ENCODE data around the gene EPC2.

EPC2 gene

GRCh38 chr2:148832637-148833036 is 188.1 kb downstream of the EPC2 start:
- TF ChIP-seq REST (IDR thresholded peaks at IDR 0.05; ENCODE audit: insufficient read depth in 1 of 2, low read depth in 2 of 2, low read length in 2 of 2) (no peak), POLR2AphosphoS5 (IDR thresholded peaks at IDR 0.05; ENCODE audit: low read depth, low read length) (no peak), FOXP2 (optimal IDR thresholded peaks at IDR 0.05; ENCODE audit: borderline replicate concordance, extremely low read depth, extremely low read length, insufficient read depth) (no peak), TAF1 (IDR thresholded peaks at IDR 0.05; ENCODE audit: borderline replicate concordance, insufficient read depth, low read length) (no peak), SIN3A (IDR thresholded peaks at IDR 0.05; ENCODE audit: borderline replicate concordance, insufficient read depth, low read length) (no peak)

Data from PFSK-1 (cell line).